UCSD-AML1 (cell line): ENCODE measurements around the gene ABCA1.
A peak's percentile ranks its signal among the peaks of the same experiment; 100 is the strongest.
"Not testable (repeated sequence)": the region's sequence is repeated elsewhere in the genome, so short reads cannot be mapped to it uniquely, and the experiment has no call there.

Experiments
- DNase-seq: peaks from one replicate; lab custom pipeline; 2025; ENCODE audit not compliant: unreplicated experiment; lab: John Stamatoyannopoulos, UW

The ABCA1 gene, protein sequence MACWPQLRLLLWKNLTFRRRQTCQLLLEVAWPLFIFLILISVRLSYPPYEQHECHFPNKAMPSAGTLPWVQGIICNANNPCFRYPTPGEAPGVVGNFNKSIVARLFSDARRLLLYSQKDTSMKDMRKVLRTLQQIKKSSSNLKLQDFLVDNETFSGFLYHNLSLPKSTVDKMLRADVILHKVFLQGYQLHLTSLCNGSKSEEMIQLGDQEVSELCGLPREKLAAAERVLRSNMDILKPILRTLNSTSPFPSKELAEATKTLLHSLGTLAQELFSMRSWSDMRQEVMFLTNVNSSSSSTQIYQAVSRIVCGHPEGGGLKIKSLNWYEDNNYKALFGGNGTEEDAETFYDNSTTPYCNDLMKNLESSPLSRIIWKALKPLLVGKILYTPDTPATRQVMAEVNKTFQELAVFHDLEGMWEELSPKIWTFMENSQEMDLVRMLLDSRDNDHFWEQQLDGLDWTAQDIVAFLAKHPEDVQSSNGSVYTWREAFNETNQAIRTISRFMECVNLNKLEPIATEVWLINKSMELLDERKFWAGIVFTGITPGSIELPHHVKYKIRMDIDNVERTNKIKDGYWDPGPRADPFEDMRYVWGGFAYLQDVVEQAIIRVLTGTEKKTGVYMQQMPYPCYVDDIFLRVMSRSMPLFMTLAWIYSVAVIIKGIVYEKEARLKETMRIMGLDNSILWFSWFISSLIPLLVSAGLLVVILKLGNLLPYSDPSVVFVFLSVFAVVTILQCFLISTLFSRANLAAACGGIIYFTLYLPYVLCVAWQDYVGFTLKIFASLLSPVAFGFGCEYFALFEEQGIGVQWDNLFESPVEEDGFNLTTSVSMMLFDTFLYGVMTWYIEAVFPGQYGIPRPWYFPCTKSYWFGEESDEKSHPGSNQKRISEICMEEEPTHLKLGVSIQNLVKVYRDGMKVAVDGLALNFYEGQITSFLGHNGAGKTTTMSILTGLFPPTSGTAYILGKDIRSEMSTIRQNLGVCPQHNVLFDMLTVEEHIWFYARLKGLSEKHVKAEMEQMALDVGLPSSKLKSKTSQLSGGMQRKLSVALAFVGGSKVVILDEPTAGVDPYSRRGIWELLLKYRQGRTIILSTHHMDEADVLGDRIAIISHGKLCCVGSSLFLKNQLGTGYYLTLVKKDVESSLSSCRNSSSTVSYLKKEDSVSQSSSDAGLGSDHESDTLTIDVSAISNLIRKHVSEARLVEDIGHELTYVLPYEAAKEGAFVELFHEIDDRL (N-terminal part only)

DNA sequence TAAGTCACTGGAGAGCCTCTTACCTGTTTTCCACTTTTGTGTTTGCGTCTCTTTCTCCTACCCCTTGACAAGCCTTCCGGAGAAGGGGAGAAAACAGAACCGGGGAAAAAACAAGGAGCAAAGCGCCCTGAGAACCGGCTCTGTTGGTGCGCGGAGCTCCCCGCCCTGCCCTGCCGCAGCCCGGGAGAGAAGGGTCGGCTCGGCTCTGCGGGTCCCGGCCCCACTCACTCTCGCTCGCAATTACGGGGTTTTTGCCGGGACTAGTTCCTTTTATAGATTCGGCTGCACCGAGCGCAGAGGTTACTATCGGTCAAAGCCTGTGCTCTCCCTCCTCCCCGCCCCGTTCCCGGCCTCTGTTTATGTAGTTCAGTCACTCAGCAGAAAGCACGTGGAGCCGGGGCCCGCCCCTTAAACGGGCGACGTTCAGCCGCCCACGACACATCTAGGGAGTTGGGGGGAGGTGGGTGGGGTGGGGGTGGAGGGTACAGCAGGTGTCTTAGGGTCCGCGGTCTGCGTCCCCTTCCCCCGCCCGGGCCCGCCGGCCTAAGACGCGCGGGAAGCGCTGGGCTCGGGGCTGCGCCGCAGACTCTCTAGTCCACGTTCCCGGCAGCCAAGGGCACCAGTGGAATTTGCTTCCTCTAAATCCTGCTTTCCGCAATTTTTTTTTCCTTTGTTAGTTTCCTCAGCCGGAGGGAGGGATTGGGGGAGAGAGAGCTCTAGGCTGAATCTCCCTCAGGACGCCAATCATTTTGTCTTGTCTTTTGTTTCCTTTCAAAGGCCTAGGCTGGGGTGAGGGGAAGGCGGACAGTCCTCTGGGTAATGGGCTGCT lies at the start of gene ABCA1:
Gene ABCA1 (minus strand): TSS at position 244 of the 829 bp plus-strand sequence. CDS start 24,476 bp downstream, outside the sequence.
- DNase-seq, result peak; percentile 48

DNA sequence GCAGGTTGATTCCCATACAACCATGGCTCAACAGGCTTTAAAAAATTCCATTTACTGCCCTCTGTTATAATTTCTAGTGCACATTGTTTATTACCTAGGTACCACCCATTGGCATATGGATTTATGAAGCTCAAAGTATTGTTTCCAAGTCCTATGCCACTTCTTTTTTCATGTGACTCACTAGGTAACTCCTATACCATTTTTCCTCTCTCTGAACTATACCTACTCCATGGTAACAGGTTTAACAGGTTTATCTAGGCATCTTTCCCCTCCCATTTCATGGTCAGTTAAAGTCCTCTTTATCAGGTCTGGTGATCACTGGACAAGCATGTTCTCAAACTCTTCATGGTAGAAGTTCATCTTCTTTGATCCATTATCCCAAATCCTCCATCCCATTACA lies 49.6 kb upstream of the ABCA1 start:
- no peak for DNase-seq

DNA sequence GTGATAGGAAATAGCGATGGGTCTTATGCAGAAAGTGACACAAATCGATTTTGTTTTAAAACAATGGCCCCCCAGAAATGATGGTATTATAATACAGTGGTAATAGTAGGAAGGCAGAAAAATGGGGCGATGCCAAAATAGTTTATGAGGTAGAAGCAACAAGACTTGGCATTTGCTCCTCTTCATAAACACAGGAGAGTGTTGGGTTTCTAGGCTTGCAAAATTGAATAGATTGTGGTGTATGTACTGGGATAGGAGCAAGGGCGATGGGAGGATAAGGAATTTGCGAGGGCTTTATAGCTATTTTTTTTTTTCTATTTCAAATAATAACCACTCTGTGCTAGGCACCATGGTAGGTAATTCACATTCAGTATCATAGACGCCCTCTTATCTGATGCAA lies 49.2 kb upstream of the ABCA1 start:
- DNase-seq, result no peak

DNA sequence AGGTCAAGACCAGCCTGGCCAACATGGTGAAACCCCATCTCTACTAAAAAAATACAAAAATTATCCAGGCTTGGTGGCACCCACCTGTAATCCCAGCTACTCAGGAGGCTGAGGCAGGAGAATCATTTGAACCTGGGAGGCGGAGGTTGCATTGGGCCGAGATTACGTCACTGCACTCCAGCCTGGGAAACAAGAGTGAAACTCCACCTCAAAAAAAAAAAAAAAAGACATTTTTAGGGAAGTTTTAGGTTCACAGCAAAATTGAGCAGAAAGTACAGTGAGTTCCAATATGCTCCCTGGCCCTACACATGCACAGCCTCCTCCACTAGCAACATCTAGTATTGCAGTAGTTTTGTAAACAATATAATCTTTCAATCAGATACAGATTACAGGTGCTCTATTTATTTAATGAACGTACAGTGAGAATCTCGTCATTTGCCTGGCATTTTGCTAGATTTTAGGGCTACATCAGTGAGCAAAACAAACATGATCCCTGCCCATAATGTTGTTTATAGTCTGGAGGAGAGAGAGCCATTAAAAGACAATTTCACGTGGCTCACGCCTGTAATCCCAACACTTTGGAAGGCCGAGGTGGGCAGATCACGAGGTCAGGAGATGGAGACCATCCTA lies 48.1 kb upstream of the ABCA1 start:
- DNase-seq, result not testable (repeated sequence)

DNA sequence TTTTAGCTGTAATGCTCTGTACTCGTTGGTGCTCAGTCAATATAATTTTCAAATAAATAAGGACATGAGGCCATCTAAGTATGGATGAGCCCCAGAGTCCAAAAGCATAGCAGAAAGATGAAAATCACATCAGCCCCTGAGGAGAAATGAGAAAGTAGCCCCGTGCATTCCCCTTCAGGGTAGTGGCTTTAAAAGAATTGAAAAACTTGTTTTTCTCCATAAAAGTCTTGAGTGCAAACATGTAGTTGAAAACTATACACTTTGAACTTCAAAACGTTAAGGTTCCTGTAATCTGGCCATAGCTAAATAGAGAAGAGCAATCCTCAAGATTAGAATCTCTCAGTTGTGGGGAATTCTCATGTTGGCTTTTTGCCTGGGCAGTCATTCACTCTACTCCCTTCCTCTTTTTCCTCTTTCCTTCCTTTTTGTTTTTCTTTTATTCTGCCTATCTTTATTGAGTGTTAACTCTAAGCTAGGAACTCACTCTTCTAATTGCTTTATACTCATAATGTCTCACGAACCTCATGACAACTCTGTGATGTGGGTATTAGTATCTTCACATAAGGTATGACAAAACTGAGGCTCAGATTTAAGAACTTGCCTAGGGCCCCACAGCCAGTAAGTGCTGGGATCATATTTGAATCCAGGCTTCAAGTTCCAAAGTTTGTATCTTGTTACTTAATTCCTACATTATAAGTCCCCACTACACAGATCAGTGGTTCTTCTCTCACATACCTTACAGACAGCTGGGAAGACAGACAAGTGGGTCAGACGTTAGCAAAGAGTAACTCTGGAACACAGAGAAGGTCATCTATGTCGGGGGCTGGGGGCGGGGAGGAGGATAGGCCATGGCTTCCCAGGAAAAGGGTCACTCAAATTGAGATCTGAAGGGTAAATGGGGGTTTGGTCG lies 46.4 kb upstream of the ABCA1 start:
- DNase-seq, result no peak

DNA sequence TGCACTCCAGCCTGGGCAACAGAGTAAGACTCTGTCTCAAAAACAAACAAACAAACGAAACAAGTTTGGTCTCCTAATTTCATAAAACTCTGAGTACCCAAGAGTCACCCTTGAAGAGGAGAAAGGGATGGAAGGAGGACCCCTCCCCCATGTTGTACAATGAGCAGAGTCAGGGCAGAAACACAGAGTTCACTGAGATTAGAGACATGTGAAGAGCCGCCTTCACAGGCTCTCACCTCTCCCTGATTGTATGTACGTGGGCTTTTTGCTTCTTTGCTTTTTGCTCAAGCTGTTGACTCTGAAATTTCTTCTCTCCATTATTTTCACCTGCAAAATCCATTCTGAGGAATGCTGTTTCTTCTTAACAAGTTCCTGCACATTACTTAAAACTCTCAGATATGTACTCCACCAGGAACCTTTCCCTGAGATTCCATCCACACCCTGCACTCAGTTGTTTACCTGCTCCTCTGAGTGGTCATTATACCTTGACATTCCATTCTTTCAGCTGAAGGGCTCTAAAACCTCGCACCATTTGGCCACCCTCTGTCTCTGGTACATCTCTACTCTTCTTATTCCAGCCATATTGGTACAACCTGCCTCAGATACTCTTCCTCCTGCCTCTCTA lies 44.4 kb upstream of the ABCA1 start:
- DNase-seq, result no peak

DNA sequence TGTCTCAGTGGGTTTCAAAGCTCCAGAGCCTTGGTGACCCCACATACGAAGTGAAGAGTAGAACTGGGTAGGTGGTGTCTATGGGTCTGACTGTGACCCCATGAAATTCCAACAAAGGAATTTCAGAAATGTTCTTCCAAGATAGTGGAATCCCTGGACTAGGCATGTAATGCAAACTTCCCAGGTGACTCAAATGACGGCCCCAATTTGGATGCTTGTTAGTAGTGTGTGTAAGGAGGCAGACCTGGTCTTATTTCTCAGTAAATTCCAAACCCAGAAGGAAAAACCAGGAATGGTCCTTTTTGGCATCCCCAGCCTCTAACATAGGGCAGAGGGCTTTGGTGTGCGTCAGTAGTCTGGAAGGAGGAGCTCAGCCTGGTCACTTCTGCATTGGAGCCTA lies 43.6 kb upstream of the ABCA1 start:
- DNase-seq, result no peak

DNA sequence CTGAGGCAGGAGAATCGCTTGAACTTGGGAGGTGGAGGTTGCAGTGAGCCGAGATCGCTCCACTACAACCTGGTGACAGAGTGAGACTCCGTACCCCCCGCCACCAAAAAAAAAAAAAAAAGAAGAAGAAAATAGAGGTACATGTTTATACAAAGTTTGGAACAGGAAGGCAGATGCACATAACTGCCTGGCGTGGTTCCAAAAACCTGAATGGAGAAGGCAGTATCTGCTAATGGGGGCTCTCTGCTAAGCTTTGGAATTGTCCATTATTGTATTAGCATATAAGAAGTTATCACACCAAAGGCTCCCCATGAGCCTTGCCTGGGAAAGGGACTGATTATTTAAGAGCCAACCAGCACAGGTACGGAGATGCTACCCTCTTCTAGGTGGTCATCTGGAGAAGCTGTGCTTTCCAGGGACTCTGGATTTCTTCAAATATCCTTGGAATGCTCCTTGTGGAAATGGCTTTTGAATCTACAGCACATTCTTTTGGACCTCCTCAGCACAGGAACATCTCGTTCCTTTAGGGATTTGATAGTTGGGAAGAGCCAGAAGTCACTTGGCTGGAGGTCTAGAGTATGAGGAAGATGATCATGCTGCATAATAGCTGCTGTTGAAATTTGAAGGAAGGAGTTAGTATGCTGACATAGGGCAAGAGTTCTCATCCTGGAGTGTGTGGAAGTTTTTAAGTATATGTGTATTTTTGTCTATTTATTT lies 42.5 kb upstream of the ABCA1 start:
- DNase-seq, result no peak

DNA sequence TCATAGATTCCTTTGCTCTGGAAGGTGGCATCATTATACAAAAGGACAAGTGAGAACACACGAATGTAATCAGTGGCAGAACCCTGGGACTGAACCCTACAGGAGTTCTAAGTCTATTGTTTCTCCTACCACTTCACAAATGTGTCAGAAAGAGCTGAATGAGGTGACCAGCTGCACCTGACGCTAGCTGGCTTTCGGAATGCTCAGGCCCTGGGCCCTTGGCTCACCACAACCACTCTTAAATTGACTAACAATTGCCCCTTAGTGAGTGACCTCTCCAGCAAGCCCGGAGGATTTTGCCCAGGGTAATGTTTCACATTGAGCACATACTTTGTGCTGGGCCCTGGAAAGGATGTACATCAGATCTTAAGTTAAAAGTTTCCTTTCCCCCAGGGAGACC lies 41.2 kb upstream of the ABCA1 start:
- no peak for DNase-seq

DNA sequence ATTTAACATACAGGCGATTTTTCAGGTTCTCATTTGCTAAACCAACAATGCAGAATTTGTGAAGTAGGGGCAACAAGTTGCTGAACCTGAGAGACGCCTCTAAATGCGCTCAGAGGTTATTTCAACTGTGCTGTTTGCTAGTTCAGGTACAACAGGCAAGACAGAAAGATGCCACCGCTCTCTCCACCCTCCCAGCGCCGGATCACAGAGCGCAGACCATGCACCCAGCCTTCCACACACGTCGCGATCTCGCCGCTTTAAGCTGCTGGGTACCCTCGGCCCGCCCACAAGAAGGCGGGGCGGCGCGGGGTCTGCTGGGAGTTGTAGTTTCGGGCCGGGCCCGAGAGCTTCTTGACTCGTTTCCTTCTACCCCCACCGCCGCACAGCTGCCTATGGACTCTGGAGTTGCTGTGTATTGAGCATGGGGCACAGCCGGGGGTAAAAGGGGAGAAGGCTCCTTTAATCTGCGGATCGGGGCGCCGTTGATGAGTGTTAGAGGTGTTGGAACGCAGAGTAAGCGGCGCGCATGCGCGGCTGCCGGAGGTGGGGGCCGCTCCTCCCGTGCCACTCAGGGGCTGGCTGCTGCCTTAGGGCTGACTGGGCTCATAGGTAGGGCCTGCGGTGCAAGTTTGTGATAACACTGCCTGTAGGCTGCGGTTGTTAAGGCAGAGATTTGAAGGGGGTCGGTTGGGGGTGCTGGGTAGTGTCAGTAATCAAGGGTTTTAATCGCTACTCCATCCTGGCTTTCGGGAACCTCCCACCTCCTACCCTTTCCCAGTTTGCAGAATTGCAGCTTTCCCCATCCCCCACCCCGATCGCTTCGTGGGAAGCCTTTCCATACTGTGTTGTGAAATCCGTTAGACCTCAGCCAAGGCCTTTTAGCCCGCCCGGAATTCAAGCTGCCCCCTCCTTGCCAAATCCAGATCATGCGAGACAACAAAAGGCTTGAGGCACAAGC lies 40.3 kb upstream of the ABCA1 start:
- DNase-seq, result peak; percentile 88

DNA sequence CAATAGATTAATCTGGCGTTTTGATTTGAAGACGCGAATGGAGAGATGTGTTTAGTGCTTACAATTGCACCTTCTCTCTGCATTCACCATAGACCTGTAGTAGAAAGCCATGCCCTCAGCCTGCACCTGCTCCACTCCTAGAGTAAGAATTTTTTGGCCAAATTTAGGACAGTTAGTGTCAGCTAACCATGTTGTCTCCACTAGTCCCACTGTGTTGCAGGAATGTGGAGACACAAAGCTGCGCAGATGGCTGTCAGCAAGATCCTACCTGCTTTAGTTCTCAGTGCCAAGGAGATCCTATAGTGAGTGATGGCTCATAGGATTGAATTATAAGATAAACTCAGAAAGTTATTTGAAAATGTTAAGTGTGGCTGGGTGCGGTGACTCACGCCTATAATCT lies 35.1 kb upstream of the ABCA1 start:
- no peak for DNase-seq

DNA sequence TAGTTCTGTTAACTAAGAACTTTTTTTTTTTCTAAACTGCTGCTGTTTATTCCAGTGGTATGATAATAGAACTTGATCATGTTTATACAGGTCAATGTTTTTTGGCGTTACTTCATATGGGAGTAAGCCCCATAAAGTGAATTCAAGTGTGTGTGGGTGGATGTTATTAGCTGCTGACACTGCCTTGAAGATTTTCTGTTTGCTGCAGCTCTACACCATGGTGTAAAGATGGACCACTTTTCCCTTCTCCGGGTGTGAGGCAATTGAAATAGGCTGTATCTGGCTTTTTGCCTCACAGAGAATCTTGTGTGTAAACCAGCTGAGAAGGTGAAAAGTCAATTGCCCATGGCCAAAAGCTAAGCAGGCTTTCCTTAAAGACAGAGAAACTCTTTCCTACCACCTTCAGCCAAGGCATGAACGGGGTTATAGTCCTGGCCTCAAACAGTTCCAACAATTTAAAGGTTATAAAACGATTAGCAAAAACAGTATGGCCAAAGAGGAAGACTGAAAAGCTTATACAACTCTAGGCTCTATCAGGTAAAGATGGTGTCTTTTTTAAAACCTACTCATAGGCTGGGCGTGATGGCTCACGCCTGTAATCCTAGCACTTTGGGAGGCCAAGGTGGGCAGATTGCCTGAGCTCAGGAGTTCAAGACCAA lies 33.9 kb upstream of the ABCA1 start:
- DNase-seq, result no peak

DNA sequence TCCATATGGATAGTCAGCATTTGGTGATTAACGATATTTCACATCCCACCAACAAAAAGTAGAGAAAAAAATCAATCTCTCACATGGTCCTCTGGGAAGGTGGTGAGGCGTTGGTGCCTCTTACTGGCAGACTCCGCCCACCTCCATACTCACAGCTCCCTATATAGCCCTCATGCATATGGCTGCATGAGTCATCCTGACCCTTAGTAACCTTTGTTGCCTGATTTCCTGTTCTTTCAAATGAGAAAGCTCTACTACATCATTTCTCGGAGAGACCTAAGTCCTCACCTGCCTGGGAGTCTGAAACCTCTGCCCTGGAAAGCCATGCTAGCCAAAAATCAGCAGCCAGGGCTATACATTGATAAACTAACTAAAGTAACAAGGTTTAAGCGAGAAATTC lies 33.3 kb upstream of the ABCA1 start:
- DNase-seq, result peak; percentile 19

DNA sequence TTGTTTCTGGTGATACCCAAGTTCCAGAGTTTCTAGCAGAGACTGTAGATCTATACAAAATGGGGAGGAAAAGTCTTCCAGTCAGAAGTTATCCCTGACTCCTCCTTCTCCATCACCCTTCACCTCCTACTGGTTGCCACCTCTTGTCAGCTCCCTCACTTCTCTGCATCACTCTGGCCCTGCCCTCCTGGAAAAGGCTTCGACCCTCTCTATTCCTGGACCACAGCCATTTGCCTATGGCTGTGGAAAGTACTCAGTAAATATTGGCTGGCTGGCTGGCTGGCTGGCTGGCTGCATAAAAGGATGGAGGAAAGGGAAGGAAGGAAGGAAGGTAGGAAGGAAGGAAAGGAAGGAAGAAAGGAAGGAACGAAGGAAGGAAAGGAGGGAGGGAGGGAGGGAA lies 32.7 kb upstream of the ABCA1 start:
- no peak for DNase-seq

DNA sequence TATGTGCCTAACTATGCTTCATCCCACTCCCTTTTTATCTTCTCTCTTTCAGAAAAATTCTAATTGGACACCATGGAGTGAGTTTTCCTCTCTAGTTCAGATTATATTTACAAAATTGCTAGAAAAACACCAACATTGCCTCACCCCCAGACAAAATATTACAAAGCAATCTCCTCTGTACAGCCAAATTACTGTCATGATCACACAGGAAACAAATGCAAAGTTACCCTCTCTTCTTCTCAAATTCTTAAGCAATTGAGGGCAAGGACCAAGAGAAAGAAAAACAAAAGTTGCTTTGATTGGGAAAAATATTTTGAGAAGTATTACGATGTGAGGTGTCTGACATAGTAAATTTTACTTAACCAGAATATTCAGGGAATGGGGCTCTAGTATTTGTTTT lies 30.8 kb upstream of the ABCA1 start:
- DNase-seq, result no peak

DNA sequence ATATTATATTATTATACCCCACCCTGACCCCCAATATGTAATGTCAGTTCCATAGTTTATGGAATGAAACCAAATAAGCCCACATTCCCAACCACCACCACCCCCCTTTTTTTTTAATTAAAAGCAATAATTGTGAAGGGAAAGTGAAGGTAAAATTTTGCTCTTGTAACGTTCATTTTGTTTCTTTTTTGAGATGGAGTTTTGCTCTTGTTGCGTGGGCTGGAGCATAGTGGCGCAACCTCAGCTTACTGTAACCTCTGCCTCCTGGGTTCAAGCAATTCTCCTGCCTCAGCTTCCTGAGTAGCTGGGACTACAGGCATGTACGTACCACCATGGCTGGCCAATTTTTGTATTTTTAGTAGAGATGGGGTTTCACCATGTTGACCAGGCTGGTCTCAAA lies 30.1 kb upstream of the ABCA1 start:
- DNase-seq, result not testable (repeated sequence)
